Forelimb muscle (tissue), 1 donor: ENCODE results near the gene PISD. TPM values are rescaled to one million over a fixed set of nuclear protein-coding genes. Genes with fewer than 3 reads are reported as not detected.
"Not testable (repeated sequence)": the region's sequence is repeated elsewhere in the genome, so short reads cannot be mapped to it uniquely, and the experiment has no call there.

ENCODE experiments used
- DNase-seq: peaks from one replicate; pipeline ENCODE4 v3.0.0-alpha.2; 2013; ENCODE audit warnings: low read depth
- polyA plus RNA-seq: library from polyadenylated mRNA; unstranded; fragments of 120-200 nt; gene quantifications from one replicate; pipeline ENCODE4 v1.2.1, GENCODE V29; 2013; ENCODE audit not compliant: insufficient read length

The PISD gene
- polyA plus RNA-seq, 1 donor, result 16.3 TPM

- no peak for DNase-seq
Measured at GRCh38 chr22:31610611-31611010, 51.4 kb downstream of the PISD start.

GRCh38 chr22:31609716-31610115 is 52.3 kb downstream of the PISD start:
- no peak for DNase-seq

GRCh38 chr22:31607696-31608095 is 54.3 kb downstream of the PISD start:
- no peak for DNase-seq

GRCh38 chr22:31605851-31606585 is 56.0 kb downstream of the PISD start:
- no peak for DNase-seq

- no peak for DNase-seq
Measured at GRCh38 chr22:31604746-31605705, 57.0 kb downstream of the PISD start.

- DNase-seq, result no peak
Measured at GRCh38 chr22:31604137-31604705, 57.8 kb downstream of the PISD start.

- DNase-seq, result no peak
Measured at GRCh38 chr22:31603574-31603973, 58.4 kb downstream of the PISD start.

- no peak for DNase-seq
Measured at GRCh38 chr22:31603081-31603525, 58.9 kb downstream of the PISD start.

- DNase-seq, result no peak
Measured at GRCh38 chr22:31602259-31602952, 59.6 kb downstream of the PISD start.

GRCh38 chr22:31595271-31595670 is 66.7 kb downstream of the PISD start:
- DNase-seq, result no peak

- DNase-seq, result not testable (repeated sequence)
Measured at GRCh38 chr22:31590161-31590560, 71.9 kb downstream of the PISD start.

- DNase-seq, result no peak
Measured at GRCh38 chr22:31588970-31589675, 72.9 kb downstream of the PISD start.

- DNase-seq, result no peak
Measured at GRCh38 chr22:31586137-31586920, 75.7 kb downstream of the PISD start.

GRCh38 chr22:31585161-31585859 is 76.7 kb downstream of the PISD start:
- DNase-seq, result no peak

GRCh38 chr22:31584804-31585160 is 77.2 kb downstream of the PISD start:
- DNase-seq, result no peak

- no peak for DNase-seq
Measured at GRCh38 chr22:31583861-31584485, 78.0 kb downstream of the PISD start.

GRCh38 chr22:31579835-31580242 is 82.2 kb downstream of the PISD start:
- DNase-seq, result no peak

- no peak for DNase-seq
Measured at GRCh38 chr22:31578171-31578570, 83.8 kb downstream of the PISD start.

- no peak for DNase-seq
Measured at GRCh38 chr22:31577711-31578110, 84.3 kb downstream of the PISD start.
